Transverse colon (tissue), 4 donors: ENCODE data around the gene LETMD1. TPM values are rescaled to one million over a fixed set of nuclear protein-coding genes. Genes with fewer than 3 reads are reported as not detected.

Source experiments
- DNase-seq: peaks from one replicate; pipeline ENCODE4 v3.0.0-alpha.2; 2019
- H3K27ac ChIP-seq, 4 donors: fragments of 200-600 bp; sonication (generic); 2 replicates each; pipeline ENCODE4 v1.5.1; 2016 to 2018; ENCODE audit warnings: inconsistent platforms in 4 of 4
- H3K27me3 ChIP-seq: fragments of 200-600 bp; sonication (generic); 2 replicates; pipeline ENCODE4 v1.5.1; 2017; ENCODE audit warnings: inconsistent platforms
- H3K36me3 ChIP-seq, 4 donors: fragments of 200-600 bp; sonication (generic); 2 replicates each; pipeline ENCODE4 v1.5.1; 2017 to 2019; ENCODE audit warnings: inconsistent platforms in 4 of 4
- H3K4me1 ChIP-seq, 4 donors: fragments of 200-600 bp; sonication (generic); 2 replicates each; pipeline ENCODE4 v1.5.1; 2017 to 2020; ENCODE audit warnings: inconsistent platforms in 4 of 4
- H3K4me3 ChIP-seq, 4 donors: fragments of 200-600 bp; sonication (generic); 1 replicate in 1 of 4; 2 replicates in 3 of 4; pipeline versions ENCODE4 v1.5.1 to v1.6.1; 2017 to 2019; ENCODE audit warnings: inconsistent platforms in 4 of 4
- H3K9me3 ChIP-seq, 2 donors: fragments of 200-600 bp; sonication (generic); 2 replicates each; pipeline ENCODE4 v1.5.1; 2017 to 2019; ENCODE audit warnings: inconsistent platforms in 2 of 2
- CTCF ChIP-seq, 5 experiments: fragments of 200-600 bp in 3 of 5; fragments of 450-650 bp in 2 of 5; sonication (generic) in 3 of 5; IDR thresholded peaks; 1 replicate in 2 of 5; 2 replicates in 3 of 5; pipeline ENCODE4 v1.5.1; 2016 to 2017; ENCODE audit warnings: antibody characterized with exemption in 5 of 5, inconsistent platforms in 3 of 5, mild to moderate bottlenecking in 2 of 5, moderate library complexity in 1 of 5
- EP300 ChIP-seq: sonication (generic); formaldehyde crosslinking; IDR thresholded peaks from one replicate; pipeline ENCODE4 v1.6.1; 2017; ENCODE audit warnings: antibody characterized with exemption, low read depth
- POLR2A ChIP-seq: fragments of 450-650 bp; IDR thresholded peaks from one replicate; pipeline ENCODE4 v1.6.1; 2016; ENCODE audit warnings: antibody characterized with exemption, mild to moderate bottlenecking, moderate library complexity
- POLR2AphosphoS5 ChIP-seq, 3 donors: sonication (generic); formaldehyde crosslinking; IDR thresholded peaks; one replicate each; pipeline ENCODE4 v1.6.1; 2016; ENCODE audit warnings: antibody characterized with exemption in 3 of 3
- WGBS, 2 donors: methylation state at CpG; one replicate each; pipeline ENCODE4 v1.1.5; 2018; ENCODE audit warnings: low coverage in 1 of 2; 5-methylcytosine and 5-hydroxymethylcytosine counted together
- in situ Hi-C, 4 donors: fragments of 200-750 bp; cut with MboI; loops; one replicate each; pipeline versions ENCODE4 v1.15.0 to v1.15.1; 2017; ENCODE audit warnings: low sequenced_read_pairs in 3 of 4, low pct_ligation_motif_present in 1 of 4, low pct_unique_long_range_greater_than_20kb in 1 of 4
- intact Hi-C: fragments of 100-400 bp; cut with DNase I; formaldehyde crosslinking; loops from one replicate; pipeline ENCODE4 v1.15.1; 2023; ENCODE audit warnings: low total_unique reads
- total RNA-seq, 4 donors: library from RNA; depleted of rRNA; stranded (reverse); fragments of >200 nt; gene quantifications; one replicate each; pipeline ENCODE4 v1.1.0, GENCODE V29; 2016

LETMD1 gene
- total RNA-seq, 4 donors from 2014 or later, result 45.3 to 109 (median 88.9) TPM

- H3K27ac ChIP-seq, result no peak overlapping the region
- no peak for DNase-seq
- H3K4me1 ChIP-seq, result peaks cover 3 to 46% (median 27%) of the 10 kb centered on the region in 4 donors
- H3K27me3 ChIP-seq, result no peaks in the 10 kb centered on the region
- TF ChIP-seq EP300 (no peak), POLR2AphosphoS5 (IDR thresholded peaks at IDR 0.05) (no peak), POLR2A (no peak), CTCF (IDR thresholded peaks at IDR 0.05) (no peak)
- H3K9me3 ChIP-seq, result no peaks in the 10 kb centered on the region
- H3K4me3 ChIP-seq, result no peak overlapping the region
- in situ Hi-C loops, result no loop called here
- intact Hi-C loops, result no loop called here
- 90 to 96% methylated on average over 9 to 15 of the region's 15 CpGs for WGBS, 2 donors
- H3K36me3 ChIP-seq, result no peaks in the 10 kb centered on the region
Observed at GRCh38 chr12:51027342-51027835, 20.7 kb upstream of the LETMD1 start.

GRCh38 chr12:51028126-51028812 lies 19.9 kb upstream of the LETMD1 start:
- intact Hi-C loops, result no loop called here
- Histone ChIP-seq H3K9me3 (no peaks in the 10 kb centered on the region), H3K27me3 (no peaks in the 10 kb centered on the region), H3K4me1 (peaks cover 3 to 39% (median 26%) of the 10 kb centered on the region in 4 donors), H3K4me3 (no peak overlapping the region), H3K36me3 (no peaks in the 10 kb centered on the region), H3K27ac (peak overlapping the region in 2 of 4 donors; percentile 8 to 36)
- WGBS, 2 donors, result 15 to 37% methylated on average over 2 to 9 of the region's 9 CpGs
- TF ChIP-seq POLR2A (no peak), CTCF (IDR thresholded peaks at IDR 0.05) (peak; percentile 8 to 37 (median 31)), EP300 (no peak), POLR2AphosphoS5 (IDR thresholded peaks at IDR 0.05) (no peak)
- in situ Hi-C loops, result no loop called here
- DNase-seq, result peak; percentile 21

- H3K27ac ChIP-seq, result no peak overlapping the region
- no peaks in the 10 kb centered on the region for H3K36me3 ChIP-seq
- H3K27me3 ChIP-seq, result no peaks in the 10 kb centered on the region
- in situ Hi-C loops, result no loop called here
- H3K4me1 ChIP-seq, result peaks cover 3 to 35% (median 21%) of the 10 kb centered on the region in 4 donors
- H3K4me3 ChIP-seq, result no peak overlapping the region
- no peak for TF ChIP-seq POLR2AphosphoS5 (IDR thresholded peaks at IDR 0.05)
- no peak for TF ChIP-seq CTCF (IDR thresholded peaks at IDR 0.05)
- no peak for TF ChIP-seq EP300
- TF ChIP-seq POLR2A, result no peak
- WGBS, 2 donors, result 39 to 45% methylated on average over 5 of the region's 5 CpGs
- H3K9me3 ChIP-seq, result no peaks in the 10 kb centered on the region
- intact Hi-C loops, result no loop called here
- no peak for DNase-seq
Observed at GRCh38 chr12:51028813-51029150, 19.3 kb upstream of the LETMD1 start.

GRCh38 chr12:51033048-51033447 lies 15.1 kb upstream of the LETMD1 start:
- WGBS, 2 donors, result 90 to 94% methylated on average over 2 of the region's 2 CpGs
- in situ Hi-C loops (no loop called here), intact Hi-C loops (no loop called here)
- H3K36me3 ChIP-seq, result no peaks in the 10 kb centered on the region
- no peak for TF ChIP-seq EP300
- no peak for TF ChIP-seq POLR2A
- TF ChIP-seq POLR2AphosphoS5 (IDR thresholded peaks at IDR 0.05), result no peak
- no peak for TF ChIP-seq CTCF (IDR thresholded peaks at IDR 0.05)
- H3K9me3 ChIP-seq, result no peaks in the 10 kb centered on the region
- no peak for DNase-seq
- H3K4me3 ChIP-seq, result no peak overlapping the region
- H3K27me3 ChIP-seq, result no peaks in the 10 kb centered on the region
- no peak overlapping the region for H3K27ac ChIP-seq
- peaks cover 0 to 9% (median 1%) of the 10 kb centered on the region in 4 donors for H3K4me1 ChIP-seq
